Mesothelial cell of epicardium (in vitro differentiated cells): ENCODE measurements around the gene PTPN14. TPM values are rescaled to one million over a fixed set of nuclear protein-coding genes. Genes with fewer than 3 reads are reported as not detected.

Experiments used
- DNase-seq, 2 experiments: peaks; one replicate each; pipeline ENCODE4 v3.0.0; 2021; ENCODE audit warnings: low spot score in 2 of 2; ENCODE audit not compliant: unreplicated experiment in 2 of 2
- H3K27ac Mint-ChIP-seq: 2 replicates; pipeline ENCODE4 v1.8.0; 2021; ENCODE audit warnings: mixed read lengths
- H3K27me3 Mint-ChIP-seq: 2 replicates; pipeline ENCODE4 v1.8.0; 2021; ENCODE audit warnings: low read depth, mixed read lengths
- H3K36me3 Mint-ChIP-seq: 2 replicates; pipeline ENCODE4 v1.8.0; 2021; ENCODE audit warnings: mixed read lengths
- H3K4me1 Mint-ChIP-seq: 2 replicates; pipeline ENCODE4 v1.8.0; 2021; ENCODE audit warnings: mixed read lengths
- H3K4me3 Mint-ChIP-seq: 2 replicates; pipeline ENCODE4 v1.8.0; 2021; ENCODE audit warnings: mild to moderate bottlenecking, moderate library complexity, mixed read lengths
- H3K9me3 Mint-ChIP-seq: 2 replicates; pipeline ENCODE4 v1.8.0; 2021; ENCODE audit warnings: mixed read lengths
- total RNA-seq: library from RNA; stranded (reverse); gene quantifications from 3 replicates; pipeline ENCODE4 v1.2.1, GENCODE V29; 2021
- TF ChIP-seq, protein P1 (sequence below): fragments of 200-600 bp; sonication (generic); IDR thresholded peaks from one replicate; pipeline ENCODE4 v1.5.0; 2021; ENCODE audit warnings: antibody characterized with exemption; ENCODE audit not compliant: unreplicated experiment

Gene PTPN14
- total RNA-seq, 1 donor from 2014 or later, result 75.8 TPM

DNA sequence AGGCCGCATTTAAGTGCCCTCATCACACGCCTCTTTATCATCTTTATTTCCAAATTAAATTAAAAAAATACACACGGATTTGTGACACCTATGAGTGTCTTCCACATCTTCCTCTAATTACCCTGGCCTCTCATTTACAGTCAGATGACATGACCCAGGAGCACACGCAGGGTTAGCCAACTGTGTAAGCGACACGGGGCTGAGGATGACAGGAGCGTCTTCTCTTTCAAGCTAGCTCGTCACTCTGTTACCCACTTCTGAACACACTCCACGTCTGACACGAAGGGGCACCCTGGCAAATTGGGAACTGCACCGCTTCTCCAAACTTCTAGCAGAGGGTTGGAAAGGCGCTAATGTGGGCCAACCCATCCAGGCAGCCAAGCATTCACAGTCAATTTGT lies 158.3 kb downstream of the PTPN14 start:
- Mint-ChIP-seq H3K4me3 (no peak overlapping the region), H3K4me1 (peaks cover 22% of the 10 kb centered on the region), H3K9me3 (no peaks in the 10 kb centered on the region), H3K27me3 (no peaks in the 10 kb centered on the region), H3K27ac (peak overlapping the region; percentile 58), H3K36me3 (peaks cover 41% of the 10 kb centered on the region)
- TF ChIP-seq, protein P1, sequence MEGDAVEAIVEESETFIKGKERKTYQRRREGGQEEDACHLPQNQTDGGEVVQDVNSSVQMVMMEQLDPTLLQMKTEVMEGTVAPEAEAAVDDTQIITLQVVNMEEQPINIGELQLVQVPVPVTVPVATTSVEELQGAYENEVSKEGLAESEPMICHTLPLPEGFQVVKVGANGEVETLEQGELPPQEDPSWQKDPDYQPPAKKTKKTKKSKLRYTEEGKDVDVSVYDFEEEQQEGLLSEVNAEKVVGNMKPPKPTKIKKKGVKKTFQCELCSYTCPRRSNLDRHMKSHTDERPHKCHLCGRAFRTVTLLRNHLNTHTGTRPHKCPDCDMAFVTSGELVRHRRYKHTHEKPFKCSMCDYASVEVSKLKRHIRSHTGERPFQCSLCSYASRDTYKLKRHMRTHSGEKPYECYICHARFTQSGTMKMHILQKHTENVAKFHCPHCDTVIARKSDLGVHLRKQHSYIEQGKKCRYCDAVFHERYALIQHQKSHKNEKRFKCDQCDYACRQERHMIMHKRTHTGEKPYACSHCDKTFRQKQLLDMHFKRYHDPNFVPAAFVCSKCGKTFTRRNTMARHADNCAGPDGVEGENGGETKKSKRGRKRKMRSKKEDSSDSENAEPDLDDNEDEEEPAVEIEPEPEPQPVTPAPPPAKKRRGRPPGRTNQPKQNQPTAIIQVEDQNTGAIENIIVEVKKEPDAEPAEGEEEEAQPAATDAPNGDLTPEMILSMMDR, result no peak
- DNase-seq, result no peak

DNA sequence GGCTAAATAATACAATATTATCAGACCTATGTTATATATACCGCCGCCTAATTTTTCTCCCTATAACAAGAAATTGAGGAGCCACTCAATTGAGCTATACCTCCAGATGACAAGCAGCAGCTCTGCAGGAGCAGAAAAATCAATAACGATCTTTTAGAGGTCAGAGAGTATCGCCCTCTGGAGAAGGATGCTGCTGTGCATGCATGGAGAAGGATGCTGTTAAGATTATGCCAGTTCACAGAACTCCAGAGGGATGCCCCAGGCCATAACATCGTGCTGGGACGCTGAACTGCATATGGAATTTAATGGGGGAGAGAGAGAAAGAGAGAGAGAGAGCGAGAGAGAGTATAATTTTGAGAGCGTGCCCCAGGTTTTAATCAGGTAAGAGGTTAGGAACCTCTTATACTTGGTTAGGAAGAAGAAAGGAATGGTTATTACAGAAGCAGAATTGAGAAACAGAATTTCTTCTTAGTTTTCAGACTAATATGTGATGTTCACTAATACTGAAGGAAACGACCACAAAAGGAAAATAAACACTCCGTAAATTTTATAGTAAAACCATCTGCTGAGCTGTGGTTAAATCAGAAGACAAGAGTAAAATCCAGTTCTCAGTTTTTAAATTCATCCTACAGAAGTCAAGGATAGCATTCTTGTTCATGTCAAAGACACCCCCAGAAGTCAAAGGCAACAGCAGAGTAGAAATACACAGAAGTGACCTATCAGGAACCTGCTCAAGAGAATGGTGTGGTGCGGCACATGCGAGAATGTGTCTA lies 159.3 kb downstream of the PTPN14 start:
- H3K4me3 Mint-ChIP-seq, result no peak overlapping the region
- DNase-seq, result no peak
- H3K36me3 Mint-ChIP-seq, result peaks cover 36% of the 10 kb centered on the region
- H3K4me1 Mint-ChIP-seq, result peaks cover 22% of the 10 kb centered on the region
- TF ChIP-seq, protein P1, result no peak
- H3K27me3 Mint-ChIP-seq, result no peaks in the 10 kb centered on the region
- H3K27ac Mint-ChIP-seq, result no peak overlapping the region
- no peaks in the 10 kb centered on the region for H3K9me3 Mint-ChIP-seq

DNA sequence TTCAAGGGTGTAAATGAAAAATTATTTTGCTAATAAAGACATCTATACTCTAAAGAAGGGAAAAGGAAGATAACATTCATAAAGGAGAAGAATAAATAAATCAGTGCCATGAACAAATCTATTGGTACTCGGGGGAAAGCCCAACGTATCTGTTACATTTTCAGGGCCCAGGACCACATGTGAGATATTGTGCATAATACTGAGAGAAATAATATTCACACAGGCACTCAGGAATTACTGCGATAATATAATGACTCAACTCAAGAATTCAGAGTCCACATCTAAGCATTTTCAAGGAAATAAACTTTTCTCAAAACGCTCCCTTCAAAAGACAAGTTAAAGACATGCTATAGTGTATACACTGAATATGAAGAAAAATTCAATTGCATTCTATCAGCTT lies 161.7 kb downstream of the PTPN14 start:
- peaks cover 33% of the 10 kb centered on the region for H3K36me3 Mint-ChIP-seq
- no peaks in the 10 kb centered on the region for H3K9me3 Mint-ChIP-seq
- no peak for DNase-seq
- peak overlapping the region; percentile 73 for H3K27ac Mint-ChIP-seq
- H3K4me1 Mint-ChIP-seq, result peaks cover 28% of the 10 kb centered on the region
- H3K4me3 Mint-ChIP-seq, result no peak overlapping the region
- no peaks in the 10 kb centered on the region for H3K27me3 Mint-ChIP-seq
- TF ChIP-seq, protein P1, result no peak

DNA sequence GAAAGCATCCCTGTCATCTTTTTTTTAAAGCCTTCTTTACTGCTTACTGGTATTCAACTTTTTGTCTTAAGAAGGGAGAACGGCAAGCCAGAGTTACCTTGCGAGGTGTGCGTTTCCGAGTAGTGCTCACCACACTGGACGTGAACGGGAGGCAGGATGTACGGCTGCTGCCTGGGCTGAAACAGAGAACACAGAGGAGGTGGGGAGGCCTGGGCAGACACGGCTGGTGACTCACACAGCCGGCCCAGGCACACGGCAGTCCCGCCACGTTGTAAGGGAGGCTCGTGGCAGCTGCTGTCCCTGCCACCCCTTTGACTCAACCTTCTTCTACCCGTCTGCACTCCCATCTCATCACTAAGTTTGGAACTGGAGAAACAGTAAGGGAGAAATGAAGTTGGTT lies 164.7 kb downstream of the PTPN14 start:
- DNase-seq, result no peak
- Mint-ChIP-seq H3K27ac (peak overlapping the region; percentile 64), H3K36me3 (peaks cover 33% of the 10 kb centered on the region), H3K27me3 (no peaks in the 10 kb centered on the region), H3K4me1 (peaks cover 31% of the 10 kb centered on the region), H3K4me3 (no peak overlapping the region), H3K9me3 (no peaks in the 10 kb centered on the region)
- TF ChIP-seq, protein P1, result no peak

DNA sequence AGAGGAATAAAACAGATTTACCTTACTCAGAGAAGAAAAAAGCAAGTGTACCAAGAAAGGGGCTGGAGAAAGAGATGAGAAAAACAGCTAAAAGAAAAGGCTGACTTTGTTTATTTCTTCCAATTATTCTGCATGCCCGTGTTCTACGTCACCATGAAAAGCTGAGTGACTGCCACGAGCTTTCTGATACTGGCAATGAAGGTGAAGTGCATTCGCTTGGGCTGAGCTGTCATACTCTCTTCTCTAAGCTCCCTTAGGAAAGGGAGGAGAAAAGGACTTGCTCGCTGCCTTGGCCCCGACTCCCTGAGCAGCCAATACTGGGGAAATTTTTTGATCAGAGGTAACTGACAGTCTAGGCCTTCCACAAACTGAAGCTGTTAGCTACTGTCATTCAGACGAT lies 165.1 kb downstream of the PTPN14 start:
- H3K4me3 Mint-ChIP-seq, result no peak overlapping the region
- H3K36me3 Mint-ChIP-seq, result peaks cover 36% of the 10 kb centered on the region
- H3K27ac Mint-ChIP-seq, result no peak overlapping the region

More for the DNA sequence above, 165.1 kb downstream of the PTPN14 start:
- no peaks in the 10 kb centered on the region for H3K9me3 Mint-ChIP-seq
- no peak for DNase-seq
- TF ChIP-seq, protein P1, result no peak
- H3K4me1 Mint-ChIP-seq, result peaks cover 31% of the 10 kb centered on the region
- no peaks in the 10 kb centered on the region for H3K27me3 Mint-ChIP-seq
